HG03460 (cell line): Measurements from ENCODE around the gene ATAD2B.
"Not testable (repeated sequence)": the region's sequence is repeated elsewhere in the genome, so short reads cannot be mapped to it uniquely, and the experiment has no call there.

Source experiments
- ATAC-seq: cut with Tn5 transposase; IDR thresholded peaks from one replicate; pipeline ENCODE4 v1.9.1; 2021; ENCODE audit not compliant: unreplicated experiment

ATAD2B gene

DNA sequence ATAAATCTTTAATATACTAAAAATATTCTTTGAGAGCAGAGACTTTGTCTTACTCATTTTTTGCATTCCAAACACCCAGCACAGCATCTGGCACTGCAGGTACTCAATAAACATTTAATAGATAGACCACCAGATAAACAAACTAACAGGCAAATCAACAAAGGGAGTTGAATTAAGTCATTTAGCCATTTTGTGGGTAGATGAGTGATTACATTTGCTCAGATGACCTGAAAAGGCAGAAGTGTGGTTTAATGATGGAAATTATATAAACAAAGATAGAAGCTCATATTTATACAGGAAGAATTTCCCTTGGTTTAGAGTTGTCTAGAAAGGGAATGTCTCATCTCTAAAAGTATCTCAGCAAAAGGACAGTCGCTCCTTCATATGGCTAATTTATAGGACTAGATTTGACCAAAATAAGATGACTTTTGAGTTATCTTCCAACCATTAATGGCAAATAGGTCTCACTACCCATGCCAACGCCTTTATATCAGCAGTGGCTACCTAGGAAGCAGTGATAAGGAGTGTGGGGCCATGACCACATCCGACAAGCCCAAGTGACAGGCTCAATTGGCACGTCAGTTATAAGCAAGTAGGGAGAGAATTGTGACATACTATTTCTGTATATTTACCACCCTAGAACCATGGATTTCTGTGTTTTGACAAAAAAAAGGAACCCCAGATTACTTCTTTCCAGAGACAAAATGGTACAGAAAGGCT lies 173.5 kb downstream of the ATAD2B start:
- no peak for ATAC-seq

DNA sequence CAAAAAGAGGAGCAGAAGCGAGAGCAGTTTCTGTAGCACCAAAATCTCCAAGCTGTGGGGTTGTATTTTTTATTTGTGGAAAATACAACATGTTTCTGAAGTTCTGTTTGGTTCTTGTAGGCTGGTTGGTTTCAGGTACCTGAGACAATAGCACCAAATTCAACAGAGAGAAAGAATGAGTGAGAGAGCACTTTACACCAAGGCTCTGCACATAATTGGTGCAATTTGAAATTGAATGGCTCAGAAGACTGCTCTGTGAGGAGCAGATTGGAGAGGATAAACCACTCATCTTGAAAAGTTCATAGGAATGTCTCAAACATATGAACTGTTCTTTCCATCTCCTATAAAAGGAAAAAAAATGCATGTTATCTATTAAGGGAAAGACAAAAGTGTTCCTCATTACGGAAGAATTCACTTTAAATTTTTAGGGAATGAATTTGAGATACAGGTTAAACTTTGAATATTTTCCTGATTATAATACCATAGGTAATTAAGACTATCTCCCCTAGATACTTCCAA lies 175.1 kb downstream of the ATAD2B start:
- ATAC-seq = no peak

DNA sequence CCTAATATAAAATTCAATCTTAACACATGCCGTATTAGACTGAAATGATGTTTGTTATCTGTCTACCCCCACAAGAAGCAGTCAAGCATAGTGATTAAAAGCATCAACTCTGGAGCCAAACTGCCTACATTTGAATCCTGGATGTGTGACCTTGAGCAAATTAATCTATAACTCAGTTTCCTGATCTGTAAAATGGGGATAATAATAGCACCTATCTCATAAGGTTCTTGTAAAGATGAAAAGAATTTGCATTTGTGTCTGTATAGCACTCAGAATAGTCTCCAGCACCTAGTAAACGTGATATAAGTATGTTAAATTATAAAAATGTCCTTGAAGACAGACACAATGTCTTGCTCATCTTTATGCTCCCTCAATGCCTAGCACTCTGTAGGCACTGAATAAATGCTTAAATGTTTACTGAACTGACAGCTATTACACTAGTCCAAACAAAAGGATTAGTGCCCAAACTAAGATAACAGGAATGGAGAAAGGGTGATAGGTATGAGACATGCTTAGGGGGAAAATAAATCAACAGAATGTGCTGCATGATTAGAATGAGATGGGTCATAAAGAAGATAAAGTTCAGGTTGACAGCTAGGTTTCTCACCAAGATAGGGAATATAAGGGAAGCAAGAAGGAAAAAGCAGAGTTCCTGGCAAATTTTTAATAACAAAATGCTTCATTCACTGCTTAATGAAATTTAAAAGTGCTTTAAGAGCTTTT lies 180.6 kb downstream of the ATAD2B start:
- ATAC-seq = peak; percentile 14

DNA sequence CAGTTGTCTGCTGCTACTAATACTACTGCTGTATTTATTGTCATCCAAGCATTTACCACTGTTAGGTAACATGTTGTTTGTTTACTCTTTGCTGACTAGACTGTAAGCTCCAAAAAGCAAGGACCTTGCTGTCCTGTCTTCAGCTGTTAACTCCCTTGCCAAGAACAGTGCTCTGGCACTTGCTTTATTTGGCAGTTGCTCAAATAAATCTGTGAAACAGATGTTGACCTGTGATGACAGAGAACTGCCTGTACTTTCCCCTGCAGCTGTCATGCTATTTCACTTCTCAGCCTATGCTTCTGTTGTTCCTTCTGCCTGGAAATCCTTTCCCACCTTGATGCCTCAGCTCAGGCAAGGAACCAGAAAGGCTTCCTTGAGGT lies 181.2 kb downstream of the ATAD2B start:
- peak; percentile 84 for ATAC-seq

DNA sequence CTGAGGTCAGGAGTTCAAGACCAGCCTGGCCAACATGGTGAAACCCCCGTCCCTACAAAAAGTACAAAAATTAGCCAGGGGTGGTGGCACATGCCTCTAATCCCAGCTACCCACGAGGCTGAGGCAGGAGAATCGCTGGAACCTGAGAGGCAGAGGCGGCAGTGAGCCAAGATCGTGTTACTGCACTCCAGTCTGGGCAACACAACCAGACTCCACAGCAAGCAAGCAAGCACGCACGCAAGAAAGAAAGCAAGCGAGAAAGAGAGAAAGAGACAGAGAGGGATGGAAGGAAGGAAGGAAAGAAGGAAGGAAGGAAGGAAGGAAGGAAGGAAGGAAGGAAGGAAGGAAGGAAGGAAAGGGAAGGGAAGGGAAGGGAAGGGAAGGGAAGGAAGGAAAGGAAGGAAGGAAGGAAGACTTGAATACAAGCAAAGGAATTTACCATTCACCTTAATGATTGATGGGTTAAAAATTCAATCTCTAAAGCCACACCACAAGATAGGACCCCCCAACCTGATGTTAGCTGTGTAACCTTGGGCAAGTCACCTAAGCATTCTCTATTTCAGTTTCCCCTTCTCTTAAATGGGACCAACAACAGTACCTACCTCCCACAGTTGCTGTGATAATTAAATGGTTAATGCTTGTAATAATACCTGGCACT lies 181.7 kb downstream of the ATAD2B start:
- ATAC-seq = no peak

DNA sequence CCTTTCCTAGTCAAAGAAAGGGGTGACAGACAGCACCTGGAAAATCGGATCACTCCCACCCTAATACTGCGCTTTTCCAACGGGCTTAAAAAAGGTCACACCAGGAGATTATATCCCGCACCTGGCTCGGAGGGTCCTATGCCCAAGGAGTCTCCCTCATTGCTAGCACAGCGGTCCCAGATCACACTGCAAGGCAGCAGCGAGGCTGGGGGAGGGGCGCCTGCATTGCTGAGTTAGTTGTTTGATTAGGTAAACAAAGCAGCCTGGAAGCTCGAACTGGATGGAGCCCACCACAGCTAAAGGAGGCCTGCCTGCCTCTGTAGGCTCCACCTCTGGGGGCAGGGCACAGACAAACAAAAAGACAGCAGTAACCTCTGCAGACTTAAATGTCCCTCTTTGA lies 190.1 kb downstream of the ATAD2B start:
- not testable (repeated sequence) for ATAC-seq

DNA sequence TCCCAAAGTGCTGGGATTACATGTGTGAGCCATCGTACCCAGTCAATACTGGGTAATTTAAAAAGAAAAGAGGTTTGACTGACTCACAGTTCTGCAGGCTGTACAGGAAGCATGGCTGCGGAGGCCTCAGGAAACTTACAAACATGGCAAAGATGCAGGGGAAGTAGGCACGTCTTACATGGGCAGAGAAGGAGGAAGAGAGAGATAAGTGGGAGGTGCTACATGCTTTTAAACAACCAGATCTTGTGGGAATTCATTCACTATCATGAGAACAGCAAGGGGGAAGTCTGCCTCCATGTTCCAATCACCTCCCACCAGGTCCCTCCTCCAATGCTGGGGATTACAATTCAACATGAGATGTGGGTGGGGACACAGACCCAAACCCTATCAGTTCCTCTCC lies 192.5 kb downstream of the ATAD2B start:
- ATAC-seq = no peak

DNA sequence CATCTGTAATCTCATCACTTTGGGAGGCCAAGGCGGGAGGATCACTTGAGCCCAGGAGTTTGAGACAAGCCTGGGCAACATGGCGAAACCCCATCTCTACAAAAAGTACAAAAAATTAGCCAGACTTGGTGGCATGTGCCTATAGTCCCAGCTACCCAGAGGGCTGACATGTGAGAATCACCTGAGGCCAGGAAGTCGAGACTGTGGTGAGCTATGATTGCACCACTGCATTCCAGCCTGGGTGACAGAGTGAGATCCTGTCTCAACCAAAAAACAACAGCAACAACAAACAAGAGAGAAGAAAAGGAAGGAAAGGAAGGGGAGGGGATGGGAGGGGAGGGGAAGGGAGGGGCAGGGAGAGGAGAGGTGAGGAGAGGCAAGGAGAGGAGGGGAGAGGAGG lies 203.9 kb downstream of the ATAD2B start:
- ATAC-seq = not testable (repeated sequence)

DNA sequence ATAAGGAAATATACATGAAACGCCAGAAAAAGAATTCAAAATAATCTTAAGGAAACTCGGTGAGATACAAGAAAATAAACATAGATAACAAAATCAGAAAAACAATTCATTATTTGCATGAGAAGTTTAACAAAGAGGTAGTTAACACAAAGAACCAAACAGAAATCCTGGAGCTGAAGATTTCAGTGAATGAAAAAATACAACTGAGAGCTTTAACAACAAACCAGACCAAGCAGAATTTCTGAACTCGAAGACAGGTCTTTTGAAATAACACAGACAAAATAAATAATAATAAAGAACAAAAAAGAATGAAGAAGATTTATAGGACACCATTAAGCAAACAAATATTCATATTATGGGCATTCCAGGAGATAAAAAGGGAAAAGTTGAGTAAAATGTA lies 204.7 kb downstream of the ATAD2B start:
- no peak for ATAC-seq

DNA sequence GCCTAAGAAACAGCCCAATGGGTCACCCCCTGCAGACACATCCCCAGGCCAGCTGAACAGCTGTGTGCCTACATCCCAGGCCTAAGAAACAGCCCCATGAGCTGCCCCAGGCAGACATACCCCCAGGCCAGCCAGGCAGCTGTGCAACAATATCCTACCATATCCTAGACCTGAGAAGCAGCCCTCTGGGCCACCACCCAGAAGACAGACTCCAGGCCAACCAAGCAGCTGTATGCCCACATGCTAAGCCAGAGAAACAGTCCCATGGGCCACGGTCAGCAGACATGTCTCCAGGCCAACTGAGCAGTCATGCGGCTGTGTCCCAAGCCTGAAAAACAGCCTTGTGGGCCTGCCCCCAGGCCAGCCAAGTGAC lies 205.5 kb downstream of the ATAD2B start:
- no peak for ATAC-seq

DNA sequence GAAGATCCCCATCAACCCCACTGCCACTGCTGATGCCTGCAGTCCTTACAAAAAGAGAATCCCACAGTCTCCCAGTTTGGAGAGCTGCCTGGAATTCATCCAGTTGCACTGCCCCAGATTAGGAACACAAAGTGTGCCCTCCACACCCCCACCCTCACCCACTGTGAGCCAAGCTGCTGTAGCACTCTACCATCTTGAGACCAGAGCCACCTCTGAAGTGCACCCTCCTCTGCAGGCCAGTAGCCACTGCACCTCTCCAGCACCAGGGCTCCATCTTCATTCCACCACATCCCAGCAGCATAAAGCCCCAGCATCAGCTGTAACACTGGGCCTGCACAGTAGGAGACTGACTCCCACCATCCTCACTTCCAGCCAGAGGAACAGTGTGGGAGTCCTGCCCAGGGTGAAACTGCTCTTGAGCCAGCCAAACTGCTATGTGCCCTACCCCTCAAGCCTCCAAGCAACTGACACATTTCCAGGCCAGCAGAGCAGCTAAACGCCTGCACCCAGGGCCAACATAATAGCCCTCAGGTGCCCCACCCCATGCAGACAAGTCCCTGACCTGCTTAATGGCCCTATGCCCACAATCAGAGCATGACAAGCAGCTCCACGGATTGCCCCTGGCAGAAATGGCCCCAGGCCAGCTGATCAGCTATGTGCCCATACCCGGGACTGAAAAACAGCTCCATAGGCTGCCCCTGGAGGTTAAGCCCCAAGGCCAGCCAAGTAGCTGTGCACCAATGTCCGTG lies 206.0 kb downstream of the ATAD2B start:
- ATAC-seq = no peak

DNA sequence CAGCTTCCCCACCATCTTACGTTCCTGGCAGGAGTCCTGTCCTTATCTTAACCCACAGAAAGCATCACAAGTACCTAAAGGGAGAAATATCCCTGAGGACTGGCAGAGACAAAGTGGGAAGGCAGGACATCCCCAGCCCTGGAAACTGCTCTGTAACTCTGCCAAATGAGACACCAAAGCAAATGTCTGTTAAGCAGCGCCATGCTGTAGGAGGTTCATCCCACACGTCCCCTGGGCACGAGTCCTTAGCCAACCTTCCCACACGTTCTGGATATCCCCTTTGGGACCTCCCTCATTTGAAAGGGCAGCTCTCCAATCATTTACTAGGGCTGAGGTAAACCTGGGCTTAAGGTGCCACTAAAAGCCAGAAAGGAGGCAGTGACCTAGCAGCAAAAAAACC lies 207.2 kb downstream of the ATAD2B start:
- ATAC-seq = no peak

DNA sequence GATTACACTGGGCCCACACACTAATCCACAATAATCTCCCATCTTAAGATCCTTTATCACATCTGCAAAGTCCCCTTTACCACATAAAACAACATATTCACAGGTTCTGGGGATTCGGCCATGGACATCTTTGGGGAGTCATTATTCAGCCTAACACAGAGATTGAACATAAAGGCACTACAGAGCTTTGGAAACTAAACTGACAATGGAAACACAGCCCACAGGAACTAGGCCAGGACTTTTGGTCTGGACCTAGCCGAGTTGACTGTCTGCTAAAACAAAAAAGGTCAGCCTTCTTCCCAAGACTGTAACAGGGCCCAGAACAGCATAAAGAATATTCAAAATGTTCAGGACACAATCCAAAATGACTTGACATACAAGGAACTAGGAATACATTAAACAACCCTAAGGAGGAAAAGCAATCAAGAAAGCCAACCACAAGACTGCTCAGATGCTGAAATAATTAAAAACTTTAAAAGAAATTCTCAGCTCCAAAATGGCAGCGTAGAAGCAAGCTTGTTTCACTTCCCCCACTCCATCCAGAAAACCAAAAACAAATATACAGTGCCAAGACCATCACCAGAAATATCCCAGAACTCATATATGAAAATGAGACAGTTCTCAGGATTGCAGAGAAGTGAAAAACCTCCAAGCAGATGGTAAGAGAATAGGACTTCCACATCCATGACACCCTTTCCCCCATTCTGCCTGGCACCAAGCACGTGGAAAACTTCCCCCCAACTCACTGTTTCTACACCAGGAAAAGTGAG lies 207.8 kb downstream of the ATAD2B start:
- no peak for ATAC-seq

DNA sequence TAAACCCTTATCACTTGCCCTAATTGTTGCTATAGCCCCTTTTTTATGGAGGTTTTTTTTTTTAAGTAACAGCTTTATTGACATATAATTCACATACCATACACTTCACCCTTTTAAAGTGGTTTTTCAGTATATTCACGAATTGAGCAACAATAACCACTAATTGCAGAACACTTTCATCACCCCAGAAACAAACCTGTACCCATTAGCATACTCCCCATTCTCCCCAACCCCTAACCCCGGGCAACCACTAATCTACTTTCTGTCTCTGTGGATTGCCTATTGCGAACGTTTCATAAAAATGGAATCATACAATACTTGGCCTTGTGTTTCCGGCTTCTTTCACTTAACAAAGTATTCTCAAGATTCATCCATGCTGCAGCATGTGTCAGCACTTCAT lies 213.6 kb downstream of the ATAD2B start:
- no peak for ATAC-seq

DNA sequence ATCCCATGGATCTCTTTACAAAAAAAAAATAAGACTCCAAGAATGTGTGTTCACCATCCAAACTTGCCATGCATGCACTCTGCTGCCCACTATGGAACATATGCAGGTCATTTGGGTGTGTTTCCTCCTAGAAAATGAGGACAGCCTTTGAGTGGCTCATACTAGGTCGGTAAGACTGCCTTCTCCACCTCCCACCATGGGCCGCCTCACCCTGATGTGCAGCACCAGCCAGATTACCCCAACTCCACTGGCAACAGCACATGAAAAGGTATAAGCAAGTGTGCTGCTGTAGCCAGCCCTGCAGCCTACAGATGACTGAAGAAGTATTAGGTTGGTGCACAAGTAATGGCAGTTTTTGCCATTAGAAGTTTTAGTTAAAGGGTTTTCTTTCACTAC lies 214.2 kb downstream of the ATAD2B start:
- no peak for ATAC-seq

DNA sequence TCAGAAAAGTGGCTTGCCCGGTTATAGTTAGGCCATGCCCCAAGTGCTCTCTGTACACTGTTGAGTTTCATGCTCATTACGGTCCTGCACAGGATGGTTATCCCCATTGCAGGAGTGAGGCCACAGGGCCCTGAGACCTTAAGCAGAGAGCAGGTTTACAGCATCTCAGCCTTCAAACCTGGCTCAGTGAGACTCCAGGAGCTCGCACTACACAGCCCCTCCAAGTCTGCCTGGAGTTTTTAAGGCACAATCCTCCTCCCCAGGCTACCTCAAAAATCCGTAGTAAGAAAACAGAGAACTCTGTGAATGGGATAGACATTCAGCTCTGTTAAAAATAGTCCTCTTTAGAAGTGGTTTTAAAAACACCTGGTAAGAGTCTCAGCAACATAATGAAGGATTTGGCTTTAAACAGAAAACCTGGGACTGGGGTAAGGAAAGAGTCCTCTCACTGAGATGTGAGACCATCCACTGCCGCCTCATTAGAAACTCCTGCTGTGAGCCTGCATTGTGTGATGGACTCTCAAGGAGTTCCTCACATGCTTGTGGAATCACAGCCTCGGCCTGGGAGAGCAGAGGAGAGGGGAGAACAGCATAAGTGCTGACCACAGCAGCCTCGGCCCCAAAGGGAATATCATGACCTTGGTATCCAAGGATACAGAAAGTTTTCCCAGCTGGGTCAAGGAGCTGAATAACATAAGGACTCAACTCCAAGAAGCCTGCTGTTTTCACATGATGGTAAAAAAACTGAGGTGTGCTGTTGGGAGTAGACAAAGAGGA lies 214.8 kb downstream of the ATAD2B start:
- ATAC-seq = no peak

DNA sequence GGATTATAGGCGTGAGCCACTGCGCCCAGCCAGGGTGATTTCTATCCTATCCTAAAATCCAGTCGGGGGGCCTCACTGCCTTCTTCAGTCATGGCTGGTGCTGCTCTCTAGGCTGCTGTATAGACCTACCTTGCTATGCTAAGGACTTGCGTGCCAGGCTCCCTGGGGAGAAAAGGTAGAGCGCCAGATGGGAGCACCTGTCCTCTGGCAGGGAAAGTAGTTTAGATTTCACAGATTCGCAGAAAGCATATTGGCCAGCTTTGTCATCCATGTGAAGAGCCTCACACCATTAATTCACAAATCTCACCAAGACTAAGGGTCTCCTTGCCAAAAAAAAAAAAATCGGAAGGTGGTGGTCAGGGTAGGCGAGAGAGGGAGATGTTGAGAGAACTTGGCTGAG lies 217.6 kb downstream of the ATAD2B start:
- ATAC-seq = no peak

DNA sequence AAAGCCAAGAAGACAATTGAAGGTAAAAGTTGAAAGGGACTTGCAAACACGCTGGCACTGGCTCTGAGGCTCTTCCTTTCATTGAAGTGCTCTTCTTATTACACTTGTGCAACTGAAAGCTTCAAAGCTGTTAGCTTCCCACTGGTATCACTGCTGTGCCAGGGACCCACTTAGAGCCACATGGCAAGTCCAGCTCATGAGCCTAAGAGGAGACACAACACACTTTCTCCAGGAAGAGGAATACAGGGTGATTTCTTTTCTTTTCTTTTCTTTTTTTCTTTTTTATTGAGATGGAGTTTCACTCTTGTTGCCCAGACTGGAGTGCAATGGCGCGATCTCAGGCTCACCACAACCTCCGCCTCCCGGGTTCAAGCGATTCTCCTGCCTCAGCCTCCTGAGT lies 218.2 kb downstream of the ATAD2B start:
- ATAC-seq = no peak

DNA sequence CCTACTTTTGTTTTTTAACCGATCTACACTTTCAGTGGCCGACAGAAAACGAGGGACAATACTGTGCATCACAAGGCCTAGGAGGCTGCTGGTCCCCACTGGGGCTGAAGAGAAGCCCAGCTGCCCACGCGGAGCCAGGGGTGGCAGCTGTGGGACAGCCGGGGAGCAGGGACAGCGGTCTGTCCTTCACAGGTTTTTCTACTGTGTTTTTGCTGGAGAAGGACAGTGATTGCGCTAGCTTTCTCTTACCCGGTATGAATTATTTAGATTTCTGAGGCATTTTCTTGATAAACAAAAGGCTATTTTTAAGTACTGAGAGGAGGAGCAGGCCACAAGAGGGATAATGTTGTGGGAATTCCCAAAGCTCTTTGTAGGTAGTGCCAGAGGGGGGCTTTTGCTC lies 219.8 kb downstream of the ATAD2B start:
- no peak for ATAC-seq

DNA sequence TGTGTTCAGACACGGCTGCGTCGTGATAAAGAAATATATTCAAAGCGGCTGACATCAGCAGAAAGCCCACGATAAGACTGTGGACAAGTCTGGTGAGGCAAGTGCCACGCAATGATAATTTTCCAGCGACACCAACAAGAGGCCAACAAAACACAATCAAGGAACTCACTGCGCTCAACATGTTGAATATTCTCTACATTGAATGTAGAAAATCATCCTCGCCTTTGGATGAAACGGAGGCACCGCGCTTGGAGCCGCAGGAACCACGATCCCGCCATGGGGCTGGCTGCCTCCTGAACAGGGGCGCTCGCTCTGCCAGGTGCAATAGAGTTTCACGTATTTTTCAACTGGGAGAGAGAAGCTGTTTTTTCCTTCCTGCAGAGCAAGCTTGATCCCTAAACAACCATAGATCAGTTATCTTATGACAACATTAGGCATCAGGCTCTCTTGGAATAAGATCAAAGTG lies 220.3 kb downstream of the ATAD2B start:
- no peak for ATAC-seq
